HG02571 (cell line): ENCODE measurements around the gene PLPPR3.

Experiments
- ATAC-seq: cut with Tn5 transposase; IDR thresholded peaks from one replicate; pipeline ENCODE4 v1.9.1; 2021; ENCODE audit warnings: mild to moderate bottlenecking, moderate library complexity; ENCODE audit not compliant: unreplicated experiment

The PLPPR3 gene

GRCh38 chr19:821825-822503 lies at the start of gene PLPPR3:
TSS of gene PLPPR3 (minus strand) at chr19:821955. CDS start at chr19:821559, 396 bp downstream.
- ATAC-seq, result no peak

- ATAC-seq, result no peak
Observed at GRCh38 chr19:870963-871401, 49.2 kb upstream of the PLPPR3 start.

GRCh38 chr19:870314-870713 lies 48.6 kb upstream of the PLPPR3 start:
- no peak for ATAC-seq

GRCh38 chr19:869245-870177 lies 47.8 kb upstream of the PLPPR3 start:
- no peak for ATAC-seq

GRCh38 chr19:868458-869244 lies 46.9 kb upstream of the PLPPR3 start:
- ATAC-seq, result no peak

GRCh38 chr19:867855-868457 lies 46.2 kb upstream of the PLPPR3 start:
- ATAC-seq, result no peak

- no peak for ATAC-seq
Observed at GRCh38 chr19:867301-867793, 45.6 kb upstream of the PLPPR3 start.

GRCh38 chr19:866769-867300 lies 45.1 kb upstream of the PLPPR3 start:
- ATAC-seq, result no peak

- no peak for ATAC-seq
Observed at GRCh38 chr19:863315-863620, 41.5 kb upstream of the PLPPR3 start.

GRCh38 chr19:862581-863314 lies 41.0 kb upstream of the PLPPR3 start:
- no peak for ATAC-seq

GRCh38 chr19:861756-862580 lies 40.2 kb upstream of the PLPPR3 start:
- ATAC-seq, result no peak

- no peak for ATAC-seq
Observed at GRCh38 chr19:861141-861755, 39.5 kb upstream of the PLPPR3 start.

- ATAC-seq, result no peak
Observed at GRCh38 chr19:858868-859843, 37.4 kb upstream of the PLPPR3 start, which contains the start of gene CFD. TSS of gene CFD (plus strand) at chr19:859664. CDS start at chr19:859690, 26 bp downstream.

- ATAC-seq, result no peak
Observed at GRCh38 chr19:858284-858683, 36.5 kb upstream of the PLPPR3 start.

- ATAC-seq, result no peak
Observed at GRCh38 chr19:855566-856120, 33.9 kb upstream of the PLPPR3 start.

- ATAC-seq, result no peak
Observed at GRCh38 chr19:855142-855541, 33.4 kb upstream of the PLPPR3 start.

GRCh38 chr19:854549-854948 lies 32.8 kb upstream of the PLPPR3 start:
- no peak for ATAC-seq
